ENCODE measurements around the gene COL4A6. TPM values are rescaled to one million over a fixed set of nuclear protein-coding genes. Genes with fewer than 3 reads are reported as not detected.

Gene COL4A6
- polyA plus RNA-seq, 1 donor = 1.7 TPM

DNA sequence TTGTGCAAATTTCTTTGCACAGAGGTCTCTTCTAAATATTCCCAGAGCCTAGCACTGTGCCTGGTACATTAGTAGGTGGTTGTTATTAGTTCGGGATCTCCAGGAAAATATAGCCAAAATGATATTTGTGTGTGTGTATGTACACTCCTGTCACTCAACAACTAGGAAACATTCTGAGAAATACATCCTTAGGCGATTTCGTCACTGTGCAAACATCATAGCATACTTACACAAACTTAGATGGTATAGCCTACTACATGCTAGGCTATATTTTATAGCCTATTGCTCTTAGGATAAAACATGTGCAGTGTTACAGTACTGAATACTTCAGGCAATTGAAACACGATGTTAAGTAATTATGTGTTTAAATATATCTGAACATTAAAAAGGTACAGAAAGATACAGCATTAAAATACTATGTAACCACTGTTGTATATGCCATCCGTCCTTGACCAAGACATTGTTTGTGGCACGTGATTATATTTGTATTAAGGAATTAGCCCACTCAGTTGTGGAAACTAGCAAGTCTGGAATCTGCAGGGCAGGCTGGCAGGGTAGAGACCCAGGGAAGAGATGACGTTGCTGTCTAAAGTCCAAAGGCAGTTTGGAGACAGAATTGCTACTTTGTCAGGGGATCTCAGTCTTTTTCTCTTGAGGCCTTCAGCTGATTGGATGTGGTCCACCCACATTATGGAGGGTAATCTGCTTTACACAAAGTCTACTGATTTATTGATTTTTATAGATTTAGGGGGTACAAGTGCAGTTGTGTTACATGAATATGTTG is 106.9 kb downstream of the COL4A6 start:
- no peak for DNase-seq (ENCODE audit: low read depth)

DNA sequence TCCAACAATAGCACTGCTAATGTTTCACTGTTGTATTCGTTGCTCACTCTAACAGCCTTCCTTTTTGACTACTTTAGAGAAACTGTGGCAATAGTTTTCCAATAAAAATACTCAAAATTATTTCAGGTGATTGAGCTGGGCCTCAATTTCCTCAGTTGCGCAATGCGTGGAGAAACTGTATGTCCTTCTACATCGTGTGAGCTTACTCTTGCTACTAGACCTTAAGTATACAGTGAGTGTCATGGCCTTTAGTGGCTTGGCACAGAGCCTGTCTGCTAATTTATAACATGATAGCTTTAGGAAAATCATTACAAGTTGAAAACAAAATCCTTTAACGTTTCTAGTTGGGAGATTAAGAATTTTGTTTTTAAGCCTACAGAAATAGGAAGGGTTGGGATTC is 114.5 kb downstream of the COL4A6 start:
- no peak for DNase-seq (ENCODE audit: low read depth)

DNA sequence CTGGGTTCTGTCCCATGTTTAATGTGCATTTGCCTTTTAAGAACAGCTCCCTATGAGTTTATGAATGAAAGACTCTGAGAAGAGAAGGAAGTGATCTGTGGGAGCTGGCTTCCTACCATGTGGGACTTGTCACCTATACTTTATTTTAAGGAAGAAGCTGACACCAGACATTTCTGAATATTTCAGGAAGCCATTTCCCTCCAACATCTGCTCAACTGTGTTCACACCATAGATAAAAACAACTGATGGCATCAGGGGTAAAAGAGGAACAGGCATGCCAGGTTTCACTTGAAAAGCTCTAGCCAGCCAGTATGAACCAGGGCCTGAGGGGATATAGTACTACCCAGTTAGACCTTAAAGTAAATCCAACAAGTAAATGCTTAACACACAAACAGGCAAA is 116.0 kb downstream of the COL4A6 start:
- DNase-seq (ENCODE audit: low read depth) = no peak

DNA sequence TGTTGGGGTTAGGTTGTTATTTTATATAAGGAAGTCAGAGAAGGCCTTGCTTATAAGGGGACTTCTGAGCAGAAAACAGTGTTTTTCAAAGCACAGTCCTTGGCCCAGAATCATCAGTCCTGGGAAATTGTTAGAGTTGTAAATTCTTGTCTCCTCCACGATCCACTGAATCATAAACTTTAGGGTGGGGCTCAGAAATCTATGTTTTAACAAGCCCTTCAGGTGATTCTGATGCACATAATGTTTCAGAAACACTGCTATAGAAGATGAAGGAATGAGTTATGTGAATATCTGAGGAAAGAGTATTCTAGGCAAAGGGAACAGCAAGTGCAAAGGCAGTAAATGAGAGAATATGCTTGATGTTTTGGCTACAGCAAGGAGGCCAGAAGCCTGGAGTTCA is 121.8 kb downstream of the COL4A6 start:
- DNase-seq (ENCODE audit: low read depth) = no peak

DNA sequence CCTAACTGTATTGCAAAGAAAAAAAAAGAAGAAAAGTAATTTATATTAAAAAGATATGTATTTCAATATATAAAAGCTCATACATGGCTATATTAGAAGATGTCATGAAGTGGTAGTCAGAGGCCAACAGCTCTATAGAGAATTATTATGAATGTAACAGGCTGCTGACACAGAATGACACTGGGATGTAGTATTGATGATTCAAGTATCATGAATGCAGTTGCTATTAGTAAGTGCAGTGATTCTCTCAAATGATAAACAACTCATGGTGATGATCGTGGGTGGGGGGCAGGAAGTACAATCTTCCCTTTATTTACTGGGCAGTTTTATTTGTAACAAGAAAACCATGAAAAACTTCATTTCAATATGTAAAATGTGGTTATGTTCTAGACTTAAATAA is 124.6 kb downstream of the COL4A6 start:
- DNase-seq (ENCODE audit: low read depth) = no peak

DNA sequence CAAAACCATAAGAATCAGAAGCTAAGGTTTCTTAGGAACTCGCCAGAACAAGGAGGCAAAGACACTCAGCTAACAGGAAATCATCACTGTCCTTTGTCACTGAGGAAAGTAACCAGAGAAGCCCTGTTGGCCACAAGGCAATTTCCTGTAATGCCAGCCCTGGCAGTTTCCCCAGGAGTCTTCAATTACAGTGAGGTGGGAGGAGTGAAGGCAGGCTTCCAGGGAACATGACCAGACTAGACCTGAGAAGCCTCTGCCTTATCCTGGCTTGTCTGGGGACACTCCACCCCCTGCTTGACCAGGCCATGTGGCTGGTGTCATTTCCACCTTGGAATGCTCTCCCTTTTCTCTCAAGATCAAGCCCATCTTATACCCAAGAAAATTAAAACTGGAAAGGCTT is 125.3 kb downstream of the COL4A6 start:
- no peak for DNase-seq (ENCODE audit: low read depth)

DNA sequence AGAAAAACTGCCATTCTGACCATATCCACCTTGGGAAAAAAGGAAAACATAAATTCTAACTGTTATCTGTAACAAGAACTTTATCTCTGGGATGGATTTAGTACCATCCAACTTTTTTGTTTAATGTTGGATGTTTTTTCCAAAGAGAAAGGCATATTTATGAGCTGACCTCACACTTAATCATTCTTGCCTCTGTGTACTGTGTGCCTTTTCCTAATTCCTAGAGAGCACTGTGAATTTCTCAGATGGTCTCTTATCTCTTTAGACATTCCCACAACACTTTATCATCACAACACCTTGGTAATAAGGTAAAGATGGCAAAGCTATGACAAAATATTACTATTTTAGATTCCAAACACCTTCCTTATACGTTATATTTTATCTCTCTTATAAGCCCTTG is 126.2 kb downstream of the COL4A6 start:
- DNase-seq (ENCODE audit: low read depth) = no peak

DNA sequence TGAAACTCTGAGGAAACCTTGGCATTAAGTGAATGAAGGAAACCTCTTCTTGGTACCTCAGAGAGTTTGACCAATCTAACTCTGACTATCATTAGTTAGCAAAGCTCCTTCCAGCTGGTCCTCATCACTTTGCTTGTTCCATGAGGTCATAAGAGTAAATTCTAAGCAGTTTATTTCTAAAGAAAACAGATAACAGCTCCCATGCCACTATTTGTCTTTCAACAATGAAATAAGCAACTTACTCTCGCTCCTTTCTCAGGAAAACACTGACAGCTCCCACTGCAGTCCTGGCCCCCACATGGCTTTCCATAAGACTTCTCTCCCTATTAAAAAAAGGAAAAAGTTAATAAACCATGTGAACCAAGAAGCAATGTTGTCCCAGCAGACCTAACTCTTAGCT is 127.7 kb downstream of the COL4A6 start:
- no peak for DNase-seq (ENCODE audit: low read depth)

DNA sequence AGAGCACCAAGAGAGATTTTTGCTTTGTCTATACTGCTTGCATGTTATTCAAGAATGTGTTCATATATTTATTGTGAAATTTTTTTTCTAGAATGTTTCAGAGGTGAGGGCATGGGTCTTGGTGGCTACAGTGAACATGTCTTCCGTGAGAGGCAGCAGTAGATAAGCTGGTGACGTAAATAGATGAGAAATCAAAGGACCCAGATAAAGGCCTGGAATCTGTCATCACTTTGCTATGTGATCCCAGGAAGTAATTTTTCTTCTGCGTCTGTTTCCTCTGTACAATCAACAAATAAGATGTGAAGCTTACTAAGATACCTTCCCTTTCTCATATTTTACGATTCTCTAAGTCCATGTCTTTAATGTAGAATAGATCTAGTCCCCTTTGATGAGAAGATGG is 129.1 kb downstream of the COL4A6 start:
- DNase-seq (ENCODE audit: low read depth) = no peak

DNA sequence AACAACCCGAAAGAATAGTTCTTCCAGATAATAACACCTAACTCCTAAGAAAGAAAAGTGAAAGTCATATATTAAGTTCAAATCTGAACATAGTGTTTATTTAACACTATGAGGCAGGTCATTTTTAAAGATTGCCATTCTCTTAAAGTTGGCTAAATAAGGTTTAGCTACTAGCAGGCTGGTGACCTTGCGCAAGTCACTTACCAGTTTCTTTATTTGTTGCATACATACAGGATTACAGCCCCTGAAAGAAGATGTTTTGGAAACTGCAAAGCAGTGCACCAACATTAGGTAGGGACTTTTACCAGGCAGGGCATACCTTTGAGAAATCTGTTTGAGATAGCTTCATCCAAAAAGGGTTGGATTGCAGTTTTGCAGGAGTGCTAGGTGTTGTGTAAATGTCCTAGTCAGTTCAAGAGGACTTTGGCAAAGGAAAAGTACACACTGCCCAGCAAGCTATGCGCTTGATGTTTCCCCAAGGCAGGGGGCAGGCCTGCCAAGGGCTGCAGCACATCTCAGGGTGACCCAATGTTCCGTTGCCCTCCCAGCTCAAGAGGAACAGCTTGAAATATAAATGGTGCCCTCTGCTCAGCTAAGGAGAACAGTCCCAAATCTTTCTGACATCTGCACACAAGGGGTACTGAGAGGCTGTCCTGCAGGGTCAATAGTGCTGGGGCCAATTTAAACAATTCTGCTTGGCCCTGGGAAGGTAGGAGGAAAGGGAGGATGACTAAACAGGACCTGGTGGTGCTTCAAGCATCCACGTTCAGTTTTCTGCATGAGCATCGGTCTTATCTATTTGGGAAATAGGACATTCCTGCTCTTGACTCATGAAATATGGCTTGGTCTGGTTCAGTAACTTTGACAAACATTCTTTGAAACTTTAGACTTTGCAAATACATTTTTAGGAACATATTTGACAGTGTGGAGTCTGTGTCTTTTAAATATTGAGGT is 130.8 kb downstream of the COL4A6 start:
- DNase-seq (ENCODE audit: low read depth) = no peak

DNA sequence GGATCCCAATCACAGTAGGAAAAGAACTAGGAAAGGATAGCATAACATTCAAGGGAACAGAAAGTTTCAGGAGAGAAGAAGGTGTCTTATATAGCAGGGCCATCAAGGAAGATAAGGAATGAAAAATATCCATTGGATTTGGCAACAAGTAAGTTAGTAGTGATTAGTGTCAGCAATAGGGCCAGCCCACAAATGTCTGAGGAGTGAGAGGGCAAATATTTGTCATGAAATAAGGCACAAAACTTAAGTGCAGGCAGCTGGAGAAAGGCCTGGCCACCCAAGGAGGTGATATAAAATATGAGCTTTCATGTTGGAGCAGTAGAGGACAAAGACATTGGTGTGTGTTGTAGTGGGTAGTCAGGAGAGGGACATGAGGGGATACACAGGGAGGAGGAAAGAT is 132.1 kb downstream of the COL4A6 start:
- DNase-seq (ENCODE audit: low read depth) = no peak

DNA sequence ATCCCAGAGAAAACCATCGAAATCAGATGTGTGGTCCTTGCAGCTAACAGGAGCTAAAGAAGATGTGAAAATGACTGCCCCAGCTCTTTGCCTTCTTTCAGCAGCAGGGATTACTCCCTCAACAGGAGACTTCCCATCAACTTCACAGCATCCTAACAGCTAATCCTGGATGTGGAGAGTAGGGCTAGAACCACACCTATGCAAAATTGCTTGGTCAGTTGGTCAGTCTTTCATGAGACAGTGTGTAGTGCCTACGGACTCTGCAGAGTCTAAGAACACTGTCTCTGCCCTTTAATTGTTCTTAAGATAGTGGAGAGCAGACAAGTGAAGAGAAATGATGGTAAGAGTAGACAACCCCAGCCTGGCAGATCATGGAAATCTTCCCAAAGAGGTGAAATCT is 133.5 kb downstream of the COL4A6 start:
- DNase-seq (ENCODE audit: low read depth) = no peak

DNA sequence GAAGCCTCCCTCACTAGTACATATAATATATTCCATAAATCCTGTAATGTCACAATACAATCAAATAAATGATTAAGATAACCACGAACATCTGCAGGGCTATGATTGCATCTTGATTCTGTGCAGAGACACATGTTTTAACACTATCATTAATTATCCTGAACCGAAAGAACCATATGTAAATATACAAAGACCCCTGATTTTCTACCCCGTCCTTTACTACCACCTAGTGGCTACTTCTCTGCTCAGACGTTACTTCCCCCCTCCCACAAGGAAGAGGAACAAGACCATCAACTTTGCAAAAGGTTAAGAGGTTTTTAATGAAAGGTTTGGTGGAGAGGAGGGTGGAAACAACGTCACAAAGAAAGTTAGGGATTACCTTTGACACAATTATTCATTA is 134.0 kb downstream of the COL4A6 start:
- no peak for DNase-seq (ENCODE audit: low read depth)

DNA sequence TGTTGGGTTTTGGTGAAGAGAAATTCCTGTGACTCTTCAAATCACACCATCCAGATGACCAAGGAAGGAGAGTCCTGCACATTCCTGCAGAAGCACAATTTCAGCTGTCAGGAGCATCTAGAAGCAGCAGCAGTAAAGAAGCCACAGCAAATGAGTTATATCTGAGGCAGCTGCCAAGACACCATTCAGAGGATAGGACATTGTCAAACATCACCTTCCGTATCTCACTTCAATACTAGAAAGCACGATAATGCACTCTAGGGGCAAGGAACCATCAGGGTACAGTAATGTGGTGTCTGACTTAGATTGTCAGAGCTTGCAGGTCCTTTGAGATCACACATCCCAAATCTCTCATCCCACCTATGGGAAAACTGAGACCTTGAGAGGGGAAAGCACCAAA is 134.5 kb downstream of the COL4A6 start:
- DNase-seq (ENCODE audit: low read depth) = no peak

DNA sequence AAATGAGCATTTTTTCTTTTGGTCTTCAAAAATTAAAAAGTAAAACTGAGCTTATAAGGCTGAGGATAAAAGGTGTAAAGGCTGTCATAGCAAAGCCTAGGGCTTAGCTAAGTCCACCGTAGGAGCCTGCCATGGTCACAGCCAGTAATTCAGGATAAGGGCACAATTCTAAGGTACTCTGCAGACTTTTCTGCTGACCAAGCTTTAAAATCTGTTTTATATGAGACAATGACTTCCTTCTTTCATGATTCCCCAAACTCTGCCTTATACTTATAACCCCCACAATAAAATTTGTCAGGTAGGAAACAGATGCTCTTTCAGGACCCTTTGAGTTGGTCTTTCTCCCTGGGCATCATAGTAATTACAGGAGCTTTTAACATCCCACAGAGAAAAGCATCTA is 138.5 kb downstream of the COL4A6 start:
- DNase-seq (ENCODE audit: low read depth) = no peak

DNA sequence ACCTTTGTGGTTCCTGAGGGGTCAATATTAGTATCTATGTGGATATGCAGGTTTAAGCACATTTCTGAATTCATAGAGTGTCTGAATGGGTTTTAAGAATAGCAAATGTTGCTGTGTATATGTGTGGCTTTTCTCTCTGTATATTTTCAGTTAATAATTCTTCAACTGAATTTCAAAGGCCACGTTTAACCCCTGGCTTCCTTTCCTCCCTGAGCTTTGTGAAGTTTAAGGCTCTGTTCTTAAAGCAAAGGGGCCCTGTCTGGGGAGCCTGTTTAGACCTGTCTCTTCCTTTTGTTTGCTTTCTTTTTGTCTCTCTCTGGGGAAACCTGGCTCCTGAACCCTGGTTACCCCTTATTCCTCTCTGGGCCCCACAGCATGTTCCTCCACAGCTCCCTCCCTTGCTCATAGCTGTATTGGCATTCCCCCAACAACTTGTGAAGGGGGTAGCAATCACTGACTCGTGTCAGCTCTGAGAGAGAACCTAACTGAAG is 139.1 kb downstream of the COL4A6 start:
- no peak for DNase-seq (ENCODE audit: low read depth)

DNA sequence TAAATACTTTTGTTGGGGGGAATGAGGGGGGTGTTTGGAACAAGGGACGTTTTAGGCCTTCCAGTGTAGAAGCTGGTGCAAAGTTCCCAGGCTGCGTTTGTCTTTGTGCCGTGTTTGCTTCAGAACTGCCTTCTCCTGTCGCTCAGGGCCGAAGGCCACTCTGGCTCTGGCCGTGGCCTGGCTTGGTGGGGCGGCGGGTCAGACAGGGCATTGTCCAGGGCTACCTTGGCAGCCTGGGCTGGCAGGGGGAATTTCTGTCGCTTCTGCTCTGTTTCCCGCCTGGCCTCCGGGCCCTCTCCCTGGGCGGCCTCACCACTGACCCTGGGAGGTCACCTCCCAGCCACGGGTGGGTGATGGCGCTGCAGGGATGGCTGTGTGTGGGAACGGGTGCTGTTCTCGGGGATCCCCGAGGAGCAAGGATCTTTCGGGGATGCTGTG is 140.0 kb downstream of the COL4A6 start:
- no peak for DNase-seq (ENCODE audit: low read depth)

DNA sequence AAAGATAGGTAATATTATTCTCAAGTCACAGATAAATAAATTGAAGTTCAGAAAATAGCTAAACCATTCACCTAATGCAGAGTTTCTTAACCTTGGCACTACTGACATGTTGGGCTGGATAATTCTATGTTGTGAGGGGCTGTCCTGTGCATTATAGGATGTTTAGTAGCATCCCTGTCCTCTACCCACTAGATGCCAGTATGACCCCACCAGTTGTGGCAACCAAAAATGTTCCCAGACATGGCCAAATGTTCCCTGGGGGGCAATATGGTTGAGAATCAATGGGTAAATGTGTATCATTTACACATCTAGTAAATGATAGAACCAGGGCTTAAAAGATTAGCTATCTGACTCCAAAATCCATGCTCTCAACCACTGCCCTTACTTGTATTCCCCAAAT is 140.9 kb downstream of the COL4A6 start:
- no peak for DNase-seq (ENCODE audit: low read depth)

DNA sequence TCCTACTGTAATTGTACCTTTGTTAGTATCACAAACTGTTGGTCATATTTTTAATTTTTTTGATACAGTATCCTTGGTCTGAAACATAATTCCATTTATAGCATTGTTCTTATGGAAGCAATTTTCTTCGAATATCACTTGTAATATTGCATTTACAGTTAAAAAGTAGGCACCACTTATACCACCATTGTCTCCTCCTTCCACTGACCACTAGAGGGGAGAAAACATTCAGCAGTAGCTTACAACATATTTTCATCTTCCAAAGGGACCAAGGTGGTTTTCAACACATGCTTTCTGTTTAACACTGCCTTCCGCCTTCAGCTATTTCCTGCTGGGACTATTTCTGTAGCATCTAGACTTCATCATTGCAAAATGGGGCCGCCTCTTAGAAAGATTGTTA is 146.2 kb downstream of the COL4A6 start:
- DNase-seq (ENCODE audit: low read depth) = no peak

DNA sequence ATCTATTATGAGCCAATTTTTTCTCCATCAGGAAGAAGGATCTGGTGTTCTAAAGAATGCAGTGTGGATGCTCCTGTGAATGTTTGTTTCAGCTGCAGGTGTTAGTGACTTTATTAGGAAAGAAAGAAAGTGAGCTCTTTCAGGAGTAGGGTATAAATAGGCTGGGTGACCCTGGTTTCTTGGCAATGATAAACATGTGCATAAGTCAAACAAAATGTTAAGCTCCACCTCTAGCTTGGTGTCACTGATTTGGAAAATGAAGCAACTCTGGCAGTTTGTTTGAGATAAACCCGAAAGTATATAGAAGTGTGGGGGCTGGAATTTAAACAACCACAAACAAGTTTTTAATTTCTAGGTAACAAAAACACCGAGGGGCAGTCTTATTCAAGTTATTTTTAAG is 152.3 kb downstream of the COL4A6 start:
- DNase-seq (ENCODE audit: low read depth) = no peak

DNA sequence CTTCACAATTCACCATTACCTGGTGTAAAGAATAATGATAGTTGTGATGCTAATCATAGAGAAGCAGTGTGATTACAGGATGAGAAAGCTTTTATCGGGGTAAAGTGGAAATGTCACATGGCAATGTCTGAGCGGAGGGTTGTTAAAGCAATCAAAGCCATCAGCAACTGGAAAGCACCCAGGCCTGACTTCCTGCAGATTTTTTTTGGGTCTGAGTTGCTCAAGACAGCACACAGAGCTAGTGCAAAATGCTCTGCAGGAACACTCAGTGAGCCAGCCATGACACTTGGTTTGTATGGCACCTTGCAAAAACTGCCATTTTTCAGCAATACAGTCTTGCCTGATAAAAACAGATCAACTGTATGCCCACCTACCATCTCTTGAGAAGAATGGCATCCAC is 152.9 kb downstream of the COL4A6 start:
- no peak for DNase-seq (ENCODE audit: low read depth)

DNA sequence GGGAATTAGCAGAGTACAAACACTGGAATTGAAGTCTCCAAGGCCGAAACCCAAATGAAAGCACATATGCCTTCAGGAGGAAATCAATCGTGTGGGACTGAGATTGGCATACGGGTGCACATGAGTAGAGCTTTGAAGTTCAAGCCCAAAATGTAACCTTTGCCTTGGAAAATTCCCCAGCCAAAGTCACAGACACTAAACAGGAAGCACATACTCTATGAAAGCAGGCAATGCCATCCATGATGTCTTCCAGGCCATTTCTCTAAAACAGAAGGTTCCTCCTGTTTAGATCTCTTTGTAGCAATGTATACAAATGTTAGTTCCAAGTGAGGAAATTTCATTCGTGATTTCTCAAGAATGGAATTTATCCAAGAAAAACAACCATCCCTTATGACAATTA is 162.5 kb downstream of the COL4A6 start:
- DNase-seq (ENCODE audit: low read depth) = no peak

DNA sequence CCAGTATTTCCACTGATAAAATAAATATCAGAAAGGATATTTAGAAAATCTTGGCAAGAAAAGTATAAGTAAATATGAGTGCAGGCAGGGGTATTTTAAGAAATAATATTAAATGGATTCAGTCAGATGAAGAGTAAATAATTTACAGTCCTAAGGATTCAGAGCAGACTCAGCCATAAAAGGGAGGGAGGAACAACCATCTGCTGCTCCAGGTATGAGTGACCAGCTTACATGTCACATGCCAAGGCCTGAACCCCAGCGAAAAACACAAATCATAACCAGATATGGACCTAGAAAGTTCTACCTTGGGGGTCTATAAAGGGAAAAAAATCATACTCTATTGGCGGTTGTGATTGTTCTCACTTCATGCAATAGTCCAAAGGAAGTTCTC is 166.8 kb downstream of the COL4A6 start:
- no peak for DNase-seq (ENCODE audit: low read depth)

All from forelimb muscle (tissue), 1 donor.